Right lobe of liver (tissue), 6 donors: ENCODE results near the gene IL1RAPL1. TPM values are rescaled to one million over a fixed set of nuclear protein-coding genes. Genes with fewer than 3 reads are reported as not detected.

Source experiments
- ATAC-seq, 4 donors: fragments of 200-7000 bp; cut with Tn5 transposase; one replicate each; pipeline ENCODE4 v1.9.1; 2020; ENCODE audit warnings: mild to moderate bottlenecking in 4 of 4, moderate library complexity in 4 of 4
- DNase-seq, 3 donors: peaks; one replicate each; pipeline ENCODE4 v3.0.0-alpha.2; 2020
- H3K27ac ChIP-seq, 3 donors: fragments of 200-600 bp; one replicate each; pipeline ENCODE4 v1.8.0; 2022
- H3K27me3 ChIP-seq, 2 donors: fragments of 200-600 bp; one replicate each; pipeline ENCODE4 v1.8.0; 2022
- H3K36me3 ChIP-seq, 4 donors: fragments of 200-600 bp; sonication (generic) in 1 of 4; one replicate each; pipeline versions ENCODE4 v1.5.1 to v1.8.0; 2017 to 2022; ENCODE audit warnings: control low read depth in 1 of 4
- H3K4me1 ChIP-seq, 4 donors: fragments of 200-600 bp; sonication (generic) in 1 of 4; one replicate each; pipeline versions ENCODE4 v1.5.1 to v1.8.0; 2017 to 2022; ENCODE audit warnings: control low read depth in 1 of 4
- H3K4me3 ChIP-seq, 3 donors: fragments of 200-600 bp; one replicate each; pipeline ENCODE4 v1.8.0; 2022
- H3K9me3 ChIP-seq, 4 donors: fragments of 200-600 bp; sonication (generic) in 1 of 4; one replicate each; pipeline versions ENCODE4 v1.5.1 to v1.8.0; 2017 to 2022; ENCODE audit warnings: control low read depth in 1 of 4
- CTCF ChIP-seq, 4 donors: fragments of 200-600 bp in 3 of 4; fragments of 450-650 bp in 1 of 4; IDR thresholded peaks; one replicate each; pipeline versions ENCODE4 v1.5.1 to v1.8.0; 2016 to 2022; ENCODE audit warnings: antibody characterized with exemption in 4 of 4, mild to moderate bottlenecking in 2 of 4
- POLR2A ChIP-seq: fragments of 450-650 bp; IDR thresholded peaks from one replicate; pipeline ENCODE4 v1.6.1; 2017; ENCODE audit warnings: antibody characterized with exemption, mild to moderate bottlenecking
- WGBS: methylation state at CpG from one replicate; pipeline ENCODE4 v1.1.6; 2018; ENCODE audit warnings: low coverage, low lambda C conversion rate; ENCODE audit not compliant: insufficient coverage; ENCODE audit errors: missing lambda C conversion rate; 5-methylcytosine and 5-hydroxymethylcytosine counted together
- intact Hi-C, 2 donors: fragments of 100-400 bp; cut with DNase I; formaldehyde crosslinking; loops; one replicate each; pipeline versions ENCODE4 v1.11.2 to v1.14.1; 2022
- total RNA-seq, 6 experiments: library from RNA; depleted of rRNA in 2 of 6; stranded (reverse); fragments of >200 nt in 2 of 6; fragmentation: NEBNext Ultra II Directional in 3 of 6; extraction: Animal tissue kit (Norgen Biotek cat#: 25700) in 3 of 6; gene quantifications; one replicate each; pipeline versions ENCODE4 v1.1.0 to v1.2.4, GENCODE V29; 2016 to 2023
- donor health status: DM: no; HTN: yes; CAD: no.
- donor health status: DM: no; HTN: no; CAD: no.
- donor health status: DM: no; HTN: no; CAD: no.
- donor health status: DM: no; HTN: yes; CAD: no.
- donor health status: DM: no; HTN: yes; CAD: no.

Gene IL1RAPL1
- total RNA-seq, 6 experiments from 2014 or later: not detected

DNA sequence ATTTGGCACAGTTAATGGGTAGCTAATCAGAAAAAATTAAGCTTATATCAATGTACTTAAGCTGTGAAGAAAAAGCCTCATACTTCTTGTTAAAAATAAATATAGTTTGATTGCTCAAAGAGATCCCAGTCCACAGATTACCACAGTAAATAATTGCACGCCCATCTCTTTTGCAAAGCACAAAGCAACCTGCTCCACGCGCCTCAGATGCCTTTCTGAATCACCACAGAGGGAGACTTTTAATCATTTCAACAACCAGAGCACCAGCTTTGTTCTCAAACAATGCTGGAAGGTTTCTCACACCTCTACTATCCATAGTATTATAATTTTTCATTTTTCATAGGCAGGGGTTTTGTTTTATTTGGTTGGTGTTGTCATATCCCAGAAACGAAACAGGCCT, 1289.5 kb downstream of the IL1RAPL1 start:
- intact Hi-C loops: no loop called here
- Histone ChIP-seq H3K4me3 (no peak overlapping the region), H3K9me3 (no peaks in the 10 kb centered on the region), H3K36me3 (no peaks in the 10 kb centered on the region), H3K4me1 (no peaks in the 10 kb centered on the region), H3K27ac (no peak overlapping the region), H3K27me3 (no peaks in the 10 kb centered on the region)
- DNase-seq (no peak), ATAC-seq (no peak)
- 25% methylated on average over 4 of the region's 4 CpGs for WGBS
- TF ChIP-seq CTCF (IDR thresholded peaks at IDR 0.05) (no peak), POLR2A (no peak)

DNA sequence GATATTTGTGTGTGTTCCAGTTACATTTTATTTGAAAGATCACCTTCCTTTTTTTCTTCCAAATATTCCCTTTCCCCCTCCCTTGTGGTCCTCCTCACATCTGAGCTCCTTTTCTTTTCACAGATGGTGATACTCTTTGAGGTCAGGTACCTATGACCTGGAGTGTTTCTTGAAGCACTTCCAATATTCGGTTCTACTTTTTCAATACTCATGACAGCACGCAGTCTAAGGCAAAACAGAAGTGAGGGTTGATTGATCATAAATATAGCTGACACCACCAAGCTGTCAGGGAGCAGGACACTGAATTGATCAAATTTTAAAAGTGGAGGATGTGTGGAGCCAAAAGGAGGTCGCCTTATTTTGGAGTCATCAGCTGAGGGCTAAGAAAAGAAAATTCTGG, 1293.7 kb downstream of the IL1RAPL1 start:
- ATAC-seq: no peak
- 47% methylated on average over 3 of the region's 3 CpGs for WGBS
- H3K4me1 ChIP-seq: no peaks in the 10 kb centered on the region
- intact Hi-C loops: no loop called here
- TF ChIP-seq CTCF (IDR thresholded peaks at IDR 0.05) (no peak), POLR2A (no peak)
- no peak for DNase-seq
- no peak overlapping the region for H3K4me3 ChIP-seq
- no peaks in the 10 kb centered on the region for H3K9me3 ChIP-seq
- H3K27me3 ChIP-seq: no peaks in the 10 kb centered on the region
- H3K36me3 ChIP-seq: no peaks in the 10 kb centered on the region
- H3K27ac ChIP-seq: no peak overlapping the region

DNA sequence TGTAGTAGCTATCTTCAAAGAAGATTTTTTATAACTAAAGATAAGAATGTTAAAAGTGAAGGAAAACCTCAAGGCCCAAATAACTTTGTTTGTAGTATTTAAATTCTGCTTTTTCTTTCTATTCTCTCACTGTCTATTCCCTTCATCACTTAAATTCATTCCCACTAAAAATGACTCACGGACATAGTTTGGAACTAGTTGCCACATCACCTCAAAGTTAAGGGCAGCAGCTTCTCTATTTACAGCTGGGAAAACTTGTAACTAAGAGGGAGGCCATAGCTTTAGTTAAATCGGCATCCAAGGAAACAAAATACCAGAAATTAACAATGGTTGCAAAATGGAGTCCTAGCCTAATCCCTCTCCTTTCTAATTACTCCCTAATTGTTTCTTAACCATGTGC, 1302.8 kb downstream of the IL1RAPL1 start:
- TF ChIP-seq CTCF (IDR thresholded peaks at IDR 0.05) (no peak), POLR2A (no peak)
- intact Hi-C loops: no loop called here
- no peak overlapping the region for H3K4me3 ChIP-seq
- no peaks in the 10 kb centered on the region for H3K9me3 ChIP-seq
- H3K27me3 ChIP-seq: peaks cover 0 to 6% of the 10 kb centered on the region in 2 donors
- no peaks in the 10 kb centered on the region for H3K4me1 ChIP-seq
- WGBS: 60% methylated on average over 2 of the region's 2 CpGs
- H3K36me3 ChIP-seq: no peaks in the 10 kb centered on the region
- ATAC-seq (no peak), DNase-seq (no peak)
- H3K27ac ChIP-seq: no peak overlapping the region

DNA sequence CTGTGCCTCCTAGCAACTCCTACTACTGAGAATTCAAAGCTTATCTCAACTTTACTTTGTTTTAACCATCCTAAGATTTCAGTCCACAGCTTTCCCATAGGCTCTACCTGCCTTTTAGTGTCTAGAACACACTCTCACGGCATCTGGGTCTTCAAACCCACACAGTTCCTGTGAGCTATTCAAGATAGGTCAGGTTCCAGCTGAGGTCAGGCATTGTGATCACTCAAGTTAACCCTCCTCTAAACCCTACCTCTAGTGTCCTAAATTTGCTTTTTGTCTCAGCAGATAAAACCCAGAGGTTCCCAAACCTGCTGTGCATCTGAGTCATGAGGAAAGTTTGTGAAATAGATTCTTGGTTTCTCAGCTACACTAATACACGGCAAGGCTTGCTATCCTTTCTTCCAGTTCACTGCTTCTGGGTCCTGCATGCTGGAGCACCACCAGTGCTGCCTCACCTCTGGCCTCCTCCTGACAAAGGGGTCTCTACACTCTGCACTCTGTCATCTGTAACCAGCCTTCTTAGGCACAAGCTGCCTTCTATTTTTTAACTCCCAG, 1303.5 kb downstream of the IL1RAPL1 start:
- no peaks in the 10 kb centered on the region for H3K9me3 ChIP-seq
- H3K27me3 ChIP-seq: peaks cover 0 to 6% of the 10 kb centered on the region in 2 donors
- H3K4me1 ChIP-seq: no peaks in the 10 kb centered on the region
- ATAC-seq (no peak), DNase-seq (no peak)
- no peak overlapping the region for H3K4me3 ChIP-seq
- WGBS: 39% methylated on average over 2 of the region's 2 CpGs
- intact Hi-C loops: no loop called here
- TF ChIP-seq CTCF (IDR thresholded peaks at IDR 0.05) (no peak), POLR2A (no peak)
- H3K36me3 ChIP-seq: no peaks in the 10 kb centered on the region
- no peak overlapping the region for H3K27ac ChIP-seq

- H3K27me3 ChIP-seq: peaks cover 0 to 5% of the 10 kb centered on the region in 2 donors
Observed at GRCh38 chrX:29902004-29902403, 1314.8 kb downstream of the IL1RAPL1 start.

More at GRCh38 chrX:29902004-29902403, 1314.8 kb downstream of the IL1RAPL1 start:
- Histone ChIP-seq H3K9me3 (no peaks in the 10 kb centered on the region), H3K4me1 (no peaks in the 10 kb centered on the region), H3K27ac (no peak overlapping the region), H3K36me3 (no peaks in the 10 kb centered on the region), H3K4me3 (no peak overlapping the region)
- ATAC-seq (no peak), DNase-seq (no peak)
- TF ChIP-seq CTCF (IDR thresholded peaks at IDR 0.05) (no peak), POLR2A (no peak)
- WGBS: 33% methylated on average over 3 of the region's 3 CpGs
- intact Hi-C loops: no loop called here
